ENCODE data around the gene SIDT2.
"Not testable (repeated sequence)": the region's sequence is repeated elsewhere in the genome, so short reads cannot be mapped to it uniquely, and the experiment has no call there.

The SIDT2 gene

DNA sequence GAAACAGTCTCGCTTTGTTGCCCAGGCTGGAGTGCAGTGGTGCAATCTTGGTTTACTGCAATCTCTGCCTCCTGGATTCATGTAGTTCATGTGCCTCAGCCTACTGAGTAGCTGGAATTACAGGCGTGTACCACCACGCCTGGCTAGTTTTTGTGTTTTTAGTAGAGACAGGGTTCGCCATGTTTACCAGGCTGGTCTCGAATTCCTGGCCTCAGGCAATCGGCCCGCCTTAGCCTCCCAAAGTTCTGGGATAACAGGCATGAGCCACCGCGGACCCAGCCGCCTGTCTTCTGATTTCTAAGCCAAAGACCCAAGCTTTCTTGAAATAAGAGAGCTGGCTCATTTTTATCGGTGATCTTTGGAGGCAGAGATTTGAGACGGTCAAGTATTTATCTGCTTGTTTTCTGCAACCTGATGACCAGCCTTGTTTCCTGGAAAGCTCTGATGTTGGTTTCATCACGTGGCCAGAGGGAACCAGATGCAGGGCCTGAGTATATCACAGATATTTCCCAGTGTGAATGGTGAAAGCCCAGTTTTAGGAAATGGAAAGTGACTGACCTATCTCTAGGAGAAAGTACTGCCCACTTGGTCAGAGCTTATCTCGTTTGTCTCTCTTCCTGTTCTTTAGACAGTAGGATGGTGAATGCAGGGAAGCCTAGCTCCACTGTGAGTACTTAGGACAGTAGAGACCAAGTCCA, 5.7 kb upstream of the SIDT2 start:
- no peak for DNase-seq (ENCODE audit: low read depth in 2 of 2)

DNA sequence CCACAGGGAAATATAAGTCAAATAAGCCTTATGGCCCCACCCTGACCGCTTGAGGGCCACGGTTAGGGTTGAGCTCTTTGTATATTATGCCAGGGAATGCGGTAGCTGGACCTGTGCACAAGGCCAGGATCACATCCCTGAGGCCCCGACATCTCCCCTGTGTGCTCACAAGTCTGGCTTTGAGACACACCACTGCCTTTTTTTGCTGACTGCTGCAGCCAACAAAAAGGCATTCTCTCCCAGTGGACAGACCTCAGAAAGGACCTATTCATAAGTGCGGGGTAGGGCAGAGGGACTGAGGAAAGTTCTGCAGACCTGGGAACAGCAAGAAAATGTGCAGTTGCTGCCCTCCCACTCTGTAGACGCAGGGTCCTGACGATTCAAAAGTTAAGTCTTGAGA, 3.4 kb upstream of the SIDT2 start:
- DNase-seq (ENCODE audit: low read depth in 2 of 2): no peak

DNA sequence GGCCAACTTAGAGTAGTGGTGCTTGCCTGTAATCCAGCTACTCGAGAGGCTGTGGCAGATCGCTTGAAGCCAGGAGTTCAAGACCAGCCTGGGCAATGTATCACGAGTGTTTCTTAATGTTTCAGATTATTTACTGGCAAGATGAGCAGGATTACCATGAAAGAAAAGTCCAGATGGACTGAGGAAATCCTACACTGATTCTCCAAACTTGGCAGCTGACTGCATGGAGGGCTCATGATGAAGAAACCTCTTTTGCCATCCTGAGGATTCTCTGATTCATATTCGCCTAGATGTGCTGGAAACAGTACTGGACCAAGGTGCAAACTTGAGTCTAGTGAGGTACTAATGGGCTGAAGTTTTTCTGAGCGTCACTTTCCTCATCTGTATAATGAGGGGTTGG, 2.8 kb upstream of the SIDT2 start:
- no peak for DNase-seq (ENCODE audit: low read depth in 2 of 2)

DNA sequence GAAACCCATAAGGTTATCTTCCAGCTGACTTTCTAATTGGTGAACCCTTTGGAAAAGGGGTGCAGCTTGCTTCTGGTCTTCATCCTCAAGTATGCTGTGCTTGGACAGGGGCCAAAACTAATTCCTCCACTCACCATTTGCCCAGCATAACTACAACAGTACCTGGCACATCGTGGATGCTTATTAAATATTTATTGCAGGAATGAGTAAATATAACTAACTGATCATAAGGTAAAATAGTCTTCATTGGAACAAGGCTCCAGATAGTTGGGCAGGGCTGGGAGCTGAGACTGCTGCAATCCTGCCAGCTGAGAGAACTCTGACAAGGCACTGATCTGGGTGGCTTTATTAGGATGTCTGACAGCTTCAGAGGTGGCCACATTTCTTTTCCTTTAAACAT, 2.4 kb upstream of the SIDT2 start:
- no peak for DNase-seq (ENCODE audit: low read depth in 2 of 2)

DNA sequence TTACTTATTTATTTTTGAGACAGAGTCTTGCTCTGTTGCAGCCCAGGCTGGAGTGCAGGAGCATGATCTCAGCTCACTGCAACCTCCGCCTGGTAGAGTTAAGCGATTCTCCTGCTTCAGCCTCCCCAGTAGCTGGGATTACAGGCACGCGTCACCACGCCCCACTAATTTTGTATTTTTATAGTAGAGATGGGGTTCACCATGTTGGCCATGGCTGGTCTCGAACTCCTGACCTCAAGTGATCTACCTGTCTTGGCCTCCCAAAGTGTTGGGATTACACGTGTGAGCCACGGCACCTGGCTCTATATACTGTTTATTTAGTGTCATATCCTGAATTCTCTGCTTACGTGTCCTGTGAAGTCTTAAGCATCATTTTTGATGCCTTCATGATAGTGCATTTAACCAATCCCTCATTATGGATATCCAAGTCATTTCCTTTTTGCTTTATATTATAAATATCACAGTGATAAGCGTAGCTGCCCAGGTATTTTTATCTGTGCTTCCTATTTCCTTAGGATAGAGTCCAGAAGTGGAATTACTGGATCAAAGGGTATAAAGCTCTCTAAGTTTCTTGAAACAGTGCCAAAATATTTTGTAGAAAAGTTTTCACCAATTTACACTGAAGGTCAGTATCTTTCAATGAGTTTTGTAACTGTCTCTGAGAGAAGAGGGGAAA, 871 bp upstream of the SIDT2 start:
- no peak for DNase-seq (ENCODE audit: low read depth in 2 of 2)

DNA sequence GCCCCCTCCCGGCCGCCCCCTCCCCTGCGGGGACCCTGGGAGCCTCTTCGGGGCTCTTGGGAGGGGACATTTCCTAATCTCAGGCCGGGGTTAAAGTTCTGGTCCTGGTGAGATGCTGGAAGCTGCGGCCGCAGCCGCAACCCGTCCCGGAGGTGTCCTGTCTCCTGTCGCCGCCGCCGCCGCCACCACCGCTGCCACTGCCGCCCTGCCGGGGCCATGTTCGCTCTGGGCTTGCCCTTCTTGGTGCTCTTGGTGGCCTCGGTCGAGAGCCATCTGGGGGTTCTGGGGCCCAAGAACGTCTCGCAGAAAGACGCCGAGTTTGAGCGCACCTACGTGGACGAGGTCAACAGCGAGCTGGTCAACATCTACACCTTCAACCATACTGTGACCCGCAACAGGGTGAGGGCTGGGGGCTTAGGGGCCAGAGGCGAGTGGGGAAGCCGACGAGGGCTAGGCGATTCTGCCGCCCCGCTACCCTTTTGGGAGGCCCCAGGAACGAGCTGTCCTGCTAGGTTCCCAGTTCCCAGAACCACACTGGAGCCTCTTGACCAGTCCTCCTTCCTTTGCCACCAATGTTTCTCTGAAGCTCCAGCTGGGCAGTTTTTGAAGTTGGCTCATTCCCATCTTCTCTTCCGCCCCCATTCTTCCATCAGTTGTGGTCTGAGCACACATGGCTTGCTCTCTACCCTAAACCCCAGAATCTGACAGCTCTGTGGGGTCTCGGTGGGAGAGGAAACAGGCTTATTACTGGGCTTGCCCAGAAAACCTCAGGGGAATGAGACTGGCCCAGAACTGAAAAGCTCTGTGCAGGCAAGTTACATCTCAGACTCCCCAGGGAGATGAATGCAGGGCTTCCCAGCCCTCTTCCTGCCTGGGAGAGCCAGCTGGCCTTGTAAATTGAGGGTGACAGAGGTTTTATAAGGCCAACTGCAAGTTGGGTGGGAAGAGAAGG, 781 bp downstream of the SIDT2 start:
- no peak for DNase-seq (ENCODE audit: low read depth in 2 of 2)

DNA sequence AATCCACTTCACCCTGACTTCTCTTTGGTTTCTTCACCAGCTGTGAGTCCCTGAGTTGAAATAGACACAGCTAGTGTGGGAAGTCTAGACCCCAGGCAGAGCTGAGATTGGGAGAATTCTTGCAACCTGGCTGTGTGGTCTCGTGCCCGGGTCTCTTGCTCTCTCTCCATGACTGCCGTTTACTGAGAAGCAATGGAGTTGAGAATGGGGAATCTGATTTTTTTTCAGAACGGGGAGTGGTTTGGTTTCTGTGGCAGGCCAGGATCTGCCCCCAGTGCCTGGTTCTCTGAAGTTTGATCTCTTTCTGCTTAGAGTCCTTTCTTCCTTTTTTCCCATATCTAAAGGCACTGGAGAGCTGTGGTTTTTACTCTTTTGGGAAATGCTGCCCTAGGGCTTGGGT, 1.5 kb downstream of the SIDT2 start:
- DNase-seq (ENCODE audit: low read depth in 2 of 2): no peak

DNA sequence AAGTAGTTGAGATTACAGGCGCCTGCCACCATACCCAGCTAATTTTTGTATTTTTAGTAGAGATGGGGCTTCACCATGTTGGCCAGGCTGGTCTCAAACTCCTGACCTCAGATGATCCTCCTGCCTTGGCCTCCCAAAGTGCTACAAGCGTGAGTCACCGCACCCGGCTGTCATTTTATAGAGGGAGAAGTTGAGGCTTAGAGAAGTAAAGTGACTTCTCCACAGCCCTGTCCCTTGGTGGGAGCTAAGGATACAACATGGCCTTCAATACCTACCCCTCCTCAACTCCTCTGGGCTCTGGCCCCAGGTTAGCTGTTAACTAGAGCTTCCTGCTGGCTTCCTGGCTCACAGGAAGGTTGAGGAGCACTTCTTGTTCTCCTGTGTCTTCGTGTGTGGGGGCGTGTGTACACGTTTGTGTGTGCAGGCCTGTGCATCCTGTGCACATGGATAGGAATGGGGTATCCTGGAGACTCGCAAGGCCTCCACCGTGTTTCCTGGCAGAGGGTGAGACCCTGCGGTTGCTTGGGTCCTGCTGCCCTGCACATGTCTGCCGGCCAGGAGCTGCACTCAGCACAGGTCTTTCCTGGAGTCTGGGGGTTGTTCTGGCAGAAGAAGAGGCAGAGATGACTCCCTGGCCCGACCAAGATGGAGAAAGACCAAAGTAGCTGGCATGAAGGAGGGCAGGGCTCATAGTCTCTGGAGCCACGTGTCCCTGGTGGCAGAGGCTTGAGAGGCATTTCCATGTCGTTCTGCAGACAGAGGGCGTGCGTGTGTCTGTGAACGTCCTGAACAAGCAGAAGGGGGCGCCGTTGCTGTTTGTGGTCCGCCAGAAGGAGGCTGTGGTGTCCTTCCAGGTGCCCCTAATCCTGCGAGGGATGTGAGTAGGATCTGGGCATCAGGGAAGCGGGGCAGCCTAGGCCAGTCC, 2.4 kb downstream of the SIDT2 start:
- peak; percentile 58 to 61 for DNase-seq (ENCODE audit: low read depth in 2 of 2)

DNA sequence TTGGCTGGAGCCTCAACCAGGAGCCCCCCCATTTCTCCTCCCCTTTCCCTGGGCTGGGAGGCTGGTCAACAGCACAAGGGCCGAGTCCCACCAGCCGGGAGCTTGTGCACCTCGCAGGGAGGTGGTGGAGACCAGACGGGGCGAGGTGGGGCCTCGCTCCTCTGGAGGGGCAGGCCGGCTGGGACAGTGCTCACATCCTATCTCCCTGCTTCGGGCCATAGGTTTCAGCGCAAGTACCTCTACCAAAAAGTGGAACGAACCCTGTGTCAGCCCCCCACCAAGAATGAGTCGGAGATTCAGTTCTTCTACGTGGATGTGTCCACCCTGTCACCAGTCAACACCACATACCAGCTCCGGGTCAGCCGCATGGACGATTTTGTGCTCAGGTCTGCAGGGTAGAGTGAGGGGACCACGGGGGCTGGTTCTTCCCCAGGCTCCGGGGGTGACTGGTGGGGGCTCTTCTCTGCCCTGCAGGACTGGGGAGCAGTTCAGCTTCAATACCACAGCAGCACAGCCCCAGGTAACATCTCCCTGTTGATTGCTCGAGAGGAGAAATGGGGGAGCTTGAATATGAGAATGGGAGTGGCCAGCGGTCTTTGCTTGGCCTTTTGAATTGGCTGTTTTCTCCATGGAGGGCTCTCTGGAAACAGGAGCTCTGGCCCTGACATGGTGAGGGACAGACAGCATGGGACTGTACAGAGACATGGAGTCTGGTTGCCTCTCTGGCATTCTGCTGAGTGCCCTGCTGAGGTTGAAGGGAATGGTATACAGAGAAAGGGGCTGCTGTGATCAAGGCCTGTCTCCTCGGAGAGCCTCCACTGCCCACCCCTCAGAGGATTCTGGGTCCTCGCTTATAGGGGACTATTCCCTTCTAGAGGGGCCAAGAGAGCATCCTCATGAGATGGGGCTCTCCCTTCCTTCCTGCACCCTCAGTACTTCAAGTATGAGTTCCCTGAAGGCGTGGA, 3.3 kb downstream of the SIDT2 start:
- DNase-seq (ENCODE audit: low read depth in 2 of 2): no peak

DNA sequence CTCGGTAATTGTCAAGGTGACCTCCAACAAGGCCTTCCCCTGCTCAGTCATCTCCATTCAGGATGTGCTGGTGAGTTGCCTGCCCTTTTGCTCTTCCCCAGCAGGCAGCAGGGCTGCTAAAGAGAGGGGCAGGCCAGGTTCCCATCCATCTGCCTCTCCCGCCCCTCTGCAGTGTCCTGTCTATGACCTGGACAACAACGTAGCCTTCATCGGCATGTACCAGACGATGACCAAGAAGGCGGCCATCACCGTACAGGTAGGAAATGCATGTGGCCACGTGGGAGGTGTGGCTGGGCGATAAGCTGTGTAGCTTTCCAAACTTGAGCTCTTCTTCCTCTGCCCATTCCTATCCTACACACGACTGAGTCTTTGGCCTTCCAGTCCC, 4.0 kb downstream of the SIDT2 start:
- no peak for DNase-seq (ENCODE audit: low read depth in 2 of 2)

DNA sequence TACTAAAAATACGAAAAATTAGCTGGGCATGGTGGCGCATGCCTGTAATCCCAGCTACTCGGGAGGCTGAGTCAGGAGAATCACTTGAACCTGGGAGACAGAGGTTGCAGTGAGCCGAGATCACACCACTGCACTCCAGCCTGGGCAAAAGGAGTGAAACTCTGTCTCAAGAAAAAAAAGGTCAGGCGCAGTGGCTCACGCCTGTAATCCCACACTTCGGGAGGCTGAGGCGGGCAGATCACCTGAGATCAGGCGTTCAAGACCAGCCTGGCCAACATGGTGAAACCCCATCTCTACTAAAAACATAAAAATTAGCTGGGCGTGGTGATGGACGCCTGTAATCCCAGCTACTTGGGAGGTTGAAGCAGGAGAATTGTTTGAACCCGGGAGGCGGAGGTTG, 4.6 kb downstream of the SIDT2 start:
- not testable (repeated sequence) for DNase-seq (ENCODE audit: low read depth in 2 of 2)

DNA sequence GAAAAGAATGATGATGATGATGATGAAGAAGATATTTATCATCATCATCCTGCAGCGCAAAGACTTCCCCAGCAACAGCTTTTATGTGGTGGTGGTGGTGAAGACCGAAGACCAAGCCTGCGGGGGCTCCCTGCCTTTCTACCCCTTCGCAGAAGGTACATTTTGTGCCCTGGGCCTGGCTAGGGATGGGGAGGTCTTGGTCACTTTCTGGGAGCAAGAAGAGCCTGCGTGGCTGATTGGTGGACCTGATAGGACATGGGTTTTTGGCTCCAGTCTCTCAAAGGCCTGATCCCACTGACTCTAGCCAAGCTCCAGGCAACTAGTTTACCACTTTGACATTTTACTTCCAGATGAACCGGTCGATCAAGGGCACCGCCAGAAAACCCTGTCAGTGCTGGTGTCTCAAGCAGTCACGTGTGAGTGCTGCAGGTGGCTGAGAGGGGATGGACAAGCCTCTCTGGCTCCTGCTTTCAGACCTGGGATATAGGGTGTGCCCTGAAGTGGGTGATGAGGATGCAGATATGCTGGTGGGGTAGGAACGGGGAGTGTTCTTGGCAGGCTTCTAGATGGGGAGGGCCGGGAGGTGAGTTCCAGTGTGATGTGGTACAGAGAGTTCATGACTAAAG, 5.3 kb downstream of the SIDT2 start:
- DNase-seq (ENCODE audit: low read depth in 2 of 2): no peak

DNA sequence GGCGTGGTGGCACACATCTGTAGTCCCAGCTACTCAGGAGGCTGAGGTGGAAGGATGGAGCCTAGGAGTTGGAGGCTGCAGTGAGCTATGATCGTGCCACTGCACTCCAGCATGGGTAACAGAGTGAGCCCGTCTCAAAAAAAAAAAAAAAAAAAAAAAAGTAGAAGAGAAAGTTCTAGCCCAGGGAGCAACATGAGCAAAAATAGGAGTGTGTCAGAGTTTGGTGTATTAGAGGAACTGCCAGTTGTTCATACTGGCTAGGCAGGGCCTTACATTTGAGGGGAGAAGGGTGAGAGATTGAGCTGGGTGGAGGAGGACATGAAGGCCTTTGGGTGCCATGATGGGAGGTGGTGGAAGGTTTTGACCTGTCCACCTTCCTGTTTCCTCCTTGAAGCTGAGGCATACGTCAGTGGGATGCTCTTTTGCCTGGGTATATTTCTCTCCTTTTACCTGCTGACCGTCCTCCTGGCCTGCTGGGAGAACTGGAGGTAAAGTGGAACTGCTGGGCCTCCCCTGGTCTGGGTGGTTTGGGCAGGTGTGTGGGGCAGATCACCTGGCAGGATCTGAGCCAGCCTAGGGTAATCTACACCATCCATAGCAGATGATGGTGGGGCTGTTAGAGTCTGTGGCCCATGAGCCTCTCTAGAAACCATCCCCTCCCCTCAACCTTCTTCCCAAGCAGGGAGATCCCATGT, 7.3 kb downstream of the SIDT2 start:
- DNase-seq (ENCODE audit: low read depth in 2 of 2): no peak

DNA sequence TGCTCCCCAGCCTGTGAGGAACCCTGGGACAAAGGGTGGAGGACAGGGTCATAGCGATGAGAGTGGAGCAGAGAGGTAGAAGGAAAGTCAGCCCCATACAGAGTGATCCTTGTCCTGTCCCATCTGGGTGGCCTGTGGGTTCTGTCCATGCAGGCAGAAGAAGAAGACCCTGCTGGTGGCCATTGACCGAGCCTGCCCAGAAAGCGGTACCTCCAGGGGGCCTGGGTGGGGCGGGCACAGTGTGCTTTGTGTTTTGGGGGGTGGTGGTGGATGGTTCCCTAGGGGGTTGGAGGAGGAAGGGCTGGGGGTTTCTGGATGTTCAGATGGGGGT, 7.9 kb downstream of the SIDT2 start:
- no peak for DNase-seq (ENCODE audit: low read depth in 2 of 2)

DNA sequence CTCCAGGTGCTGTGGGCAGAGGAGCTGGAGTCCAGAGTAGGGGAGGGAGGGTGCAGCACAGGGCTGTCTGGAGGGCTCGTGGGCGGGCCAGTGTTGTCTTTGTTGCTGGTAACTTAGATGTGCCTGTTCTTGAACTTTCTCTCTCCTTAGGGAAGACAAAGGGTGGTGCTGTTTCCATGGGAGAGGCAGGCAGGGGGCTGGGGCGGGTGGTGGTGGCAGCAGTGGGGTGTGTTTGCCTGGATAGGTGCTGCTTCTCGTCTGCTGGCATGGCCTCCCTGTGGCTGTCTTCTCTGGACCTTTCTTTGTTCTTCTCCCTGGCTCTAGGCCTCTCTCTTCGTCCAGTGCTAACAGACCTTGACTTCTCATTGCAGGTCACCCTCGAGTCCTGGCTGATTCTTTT, 8.5 kb downstream of the SIDT2 start:
- DNase-seq (ENCODE audit: low read depth in 2 of 2): no peak

DNA sequence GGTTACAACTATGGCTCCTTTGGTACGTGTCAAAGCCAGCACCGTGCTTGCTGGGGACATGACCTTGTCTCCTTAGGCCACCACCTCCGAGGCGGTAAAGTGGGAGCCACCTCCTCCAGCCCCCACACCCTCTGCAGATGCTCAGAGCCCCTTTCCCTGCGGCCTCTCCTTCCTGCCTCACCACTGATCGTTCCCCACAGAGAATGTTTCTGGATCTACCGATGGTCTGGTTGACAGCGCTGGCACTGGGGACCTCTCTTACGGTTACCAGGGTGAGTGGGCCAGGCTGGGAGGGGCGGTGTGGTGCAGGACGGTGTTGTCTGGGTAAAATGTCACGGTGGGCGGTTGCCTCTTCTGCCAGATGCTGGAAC, 8.9 kb downstream of the SIDT2 start:
- DNase-seq (ENCODE audit: low read depth in 2 of 2): no peak

DNA sequence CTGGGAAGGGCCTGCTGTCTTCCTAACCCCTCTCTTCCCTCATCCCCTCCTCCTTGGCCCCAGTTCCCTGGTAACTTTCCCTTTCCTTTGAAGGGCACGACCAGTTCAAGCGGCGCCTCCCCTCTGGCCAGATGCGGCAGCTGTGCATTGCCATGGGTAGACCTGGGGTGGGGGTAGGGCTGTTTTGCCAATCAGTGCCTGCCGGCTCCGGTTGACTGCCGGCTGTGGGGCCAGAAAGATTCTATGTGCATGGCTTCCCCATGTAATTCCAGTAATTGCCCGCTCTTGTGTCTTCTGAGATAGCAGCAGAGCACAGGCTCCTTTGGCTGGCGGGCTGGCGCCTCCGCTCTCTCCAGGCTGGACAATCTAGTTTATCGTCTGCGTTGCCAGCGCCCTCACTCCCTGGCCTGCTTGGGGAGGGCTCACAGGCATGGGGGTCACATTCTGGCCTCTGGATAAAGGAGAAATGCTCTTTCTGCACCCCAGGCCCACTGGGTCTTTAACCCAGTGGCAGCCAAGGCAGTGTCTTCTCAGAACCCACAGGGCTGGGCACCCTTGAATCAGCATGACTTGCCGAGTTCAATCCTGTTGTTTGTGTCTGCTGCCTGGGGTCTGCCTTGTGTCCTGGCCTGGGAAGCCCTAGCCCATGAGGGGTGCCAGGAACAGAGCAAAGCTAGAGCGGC, 9.4 kb downstream of the SIDT2 start:
- DNase-seq (ENCODE audit: low read depth in 2 of 2): no peak

DNA sequence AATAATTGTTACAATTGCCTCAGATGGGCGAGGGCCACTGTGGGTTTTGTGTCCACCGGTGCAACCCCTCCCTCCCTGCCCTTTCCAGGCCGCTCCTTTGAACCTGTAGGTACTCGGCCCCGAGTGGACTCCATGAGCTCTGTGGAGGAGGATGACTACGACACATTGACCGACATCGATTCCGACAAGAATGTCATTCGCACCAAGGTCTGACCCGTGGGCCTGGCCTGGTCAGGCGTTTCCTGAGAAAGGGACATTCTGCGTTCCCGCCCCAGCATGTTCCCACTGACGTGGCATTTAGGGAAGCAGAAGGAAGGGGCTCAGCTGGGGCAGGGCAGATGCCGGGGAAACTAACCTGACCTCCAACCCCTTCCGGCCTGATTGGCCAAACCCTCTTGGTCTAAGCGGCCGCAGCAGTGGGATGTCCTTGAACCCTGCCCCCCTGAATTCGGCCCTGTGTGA, 10.1 kb downstream of the SIDT2 start:
- DNase-seq (ENCODE audit: low read depth in 2 of 2): no peak

All from stimulated activated CD4-positive, alpha-beta T cell treated with anti-CD3 and anti-CD28 coated beads, Interleukin-15, amount 100 ng/mL, for 48 hours (primary cell).